Stimulated activated CD4-positive, alpha-beta T cell treated with anti-CD3 and anti-CD28 coated beads, Interleukin-15, amount 100 ng/mL, for 24 hours (primary cell): ENCODE results near the gene TRIM44.
"Not testable (repeated sequence)": the region's sequence is repeated elsewhere in the genome, so short reads cannot be mapped to it uniquely, and the experiment has no call there.

Experiments
- DNase-seq: peaks from one replicate; pipeline ENCODE4 v3.0.0-alpha.2; 2020

TRIM44 gene

GRCh38 chr11:35761899-35762298, 99.3 kb downstream of the TRIM44 start:
- no peak for DNase-seq

GRCh38 chr11:35763301-35763700, 100.7 kb downstream of the TRIM44 start:
- no peak for DNase-seq

GRCh38 chr11:35763765-35764164, 101.2 kb downstream of the TRIM44 start:
- DNase-seq, result no peak

- DNase-seq, result no peak
Measured at GRCh38 chr11:35764417-35764816, 101.8 kb downstream of the TRIM44 start.

- no peak for DNase-seq
Measured at GRCh38 chr11:35765211-35765610, 102.6 kb downstream of the TRIM44 start.

GRCh38 chr11:35766651-35767050, 104.1 kb downstream of the TRIM44 start:
- DNase-seq, result no peak

GRCh38 chr11:35770425-35770824, 107.8 kb downstream of the TRIM44 start:
- DNase-seq, result not testable (repeated sequence)

- DNase-seq, result no peak
Measured at GRCh38 chr11:35771722-35772121, 109.1 kb downstream of the TRIM44 start.

- not testable (repeated sequence) for DNase-seq
Measured at GRCh38 chr11:35777241-35777640, 114.7 kb downstream of the TRIM44 start.

- not testable (repeated sequence) for DNase-seq
Measured at GRCh38 chr11:35778943-35779342, 116.4 kb downstream of the TRIM44 start.

GRCh38 chr11:35779409-35779808, 116.8 kb downstream of the TRIM44 start:
- DNase-seq, result no peak

- no peak for DNase-seq
Measured at GRCh38 chr11:35780951-35781860, 118.6 kb downstream of the TRIM44 start.

- no peak for DNase-seq
Measured at GRCh38 chr11:35781861-35782470, 119.4 kb downstream of the TRIM44 start.

GRCh38 chr11:35783809-35784208, 121.2 kb downstream of the TRIM44 start:
- no peak for DNase-seq

GRCh38 chr11:35784699-35785098, 122.1 kb downstream of the TRIM44 start:
- no peak for DNase-seq

- no peak for DNase-seq
Measured at GRCh38 chr11:35785287-35786167, 123.0 kb downstream of the TRIM44 start.

GRCh38 chr11:35786188-35786587, 123.6 kb downstream of the TRIM44 start:
- DNase-seq, result no peak

GRCh38 chr11:35787013-35787504, 124.5 kb downstream of the TRIM44 start:
- no peak for DNase-seq

- no peak for DNase-seq
Measured at GRCh38 chr11:35787626-35788025, 125.1 kb downstream of the TRIM44 start.

GRCh38 chr11:35791088-35791958, 128.7 kb downstream of the TRIM44 start:
- DNase-seq, result no peak

- no peak for DNase-seq
Measured at GRCh38 chr11:35792148-35792845, 129.7 kb downstream of the TRIM44 start.

- DNase-seq, result no peak
Measured at GRCh38 chr11:35792846-35793192, 130.2 kb downstream of the TRIM44 start.
